GM12872 (cell line): Measurements from ENCODE around the gene FSIP1.

Experiments used
- CTCF ChIP-seq: IDR thresholded peaks from 3 replicates; pipeline ENCODE4 v1.5.1; 2011; ENCODE audit warnings: low read depth, mild to moderate bottlenecking, low read length, moderate library complexity; ENCODE audit not compliant: insufficient read depth

The FSIP1 gene

GRCh38 chr15:39608185-39609139 lies 174.2 kb downstream of the FSIP1 start:
- TF ChIP-seq CTCF: no peak

DNA sequence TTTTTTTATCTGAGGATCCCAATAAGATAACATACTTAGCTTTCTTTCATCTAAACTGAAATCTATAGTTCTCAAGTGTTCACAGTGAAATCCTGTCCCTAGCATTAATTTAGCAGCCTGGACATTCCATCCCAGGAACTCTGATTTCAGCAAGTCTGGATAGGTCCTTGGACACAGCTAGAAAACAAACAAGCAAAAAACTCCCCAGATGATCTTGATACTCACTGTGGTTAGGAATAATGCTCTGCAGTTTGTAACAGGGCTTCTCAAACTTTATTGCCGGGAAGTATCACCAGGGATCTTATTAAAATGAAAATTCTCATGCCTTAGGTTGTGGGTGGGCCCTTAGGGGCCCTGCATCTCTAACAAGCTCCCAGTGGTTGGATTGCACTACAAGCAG lies 177.5 kb downstream of the FSIP1 start:
- TF ChIP-seq CTCF: no peak

DNA sequence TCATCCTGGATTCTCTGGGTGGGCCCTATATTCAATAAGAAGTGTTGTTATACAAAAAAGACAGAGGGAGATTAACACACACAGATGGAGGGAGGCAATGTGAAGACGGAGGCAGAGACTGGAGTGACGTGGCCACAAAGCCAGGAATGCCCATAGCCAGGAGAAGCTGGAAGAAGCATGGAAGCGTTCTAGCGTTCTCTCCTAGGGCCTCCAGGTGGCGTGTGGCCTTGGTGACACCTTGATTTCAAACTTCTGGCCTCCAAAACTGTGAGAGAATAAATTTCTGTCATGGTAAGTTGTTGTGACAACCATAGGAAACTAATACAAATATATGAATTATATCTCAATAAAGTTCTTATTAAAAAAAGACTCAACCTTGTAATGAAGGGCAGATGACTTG lies 180.5 kb downstream of the FSIP1 start:
- TF ChIP-seq CTCF: peak; percentile 17; the same call in 1 of the 3 replicates

GRCh38 chr15:39599871-39600270 lies 182.8 kb downstream of the FSIP1 start:
- no peak for TF ChIP-seq CTCF

GRCh38 chr15:39598958-39599845 lies 183.4 kb downstream of the FSIP1 start:
- no peak for TF ChIP-seq CTCF

DNA sequence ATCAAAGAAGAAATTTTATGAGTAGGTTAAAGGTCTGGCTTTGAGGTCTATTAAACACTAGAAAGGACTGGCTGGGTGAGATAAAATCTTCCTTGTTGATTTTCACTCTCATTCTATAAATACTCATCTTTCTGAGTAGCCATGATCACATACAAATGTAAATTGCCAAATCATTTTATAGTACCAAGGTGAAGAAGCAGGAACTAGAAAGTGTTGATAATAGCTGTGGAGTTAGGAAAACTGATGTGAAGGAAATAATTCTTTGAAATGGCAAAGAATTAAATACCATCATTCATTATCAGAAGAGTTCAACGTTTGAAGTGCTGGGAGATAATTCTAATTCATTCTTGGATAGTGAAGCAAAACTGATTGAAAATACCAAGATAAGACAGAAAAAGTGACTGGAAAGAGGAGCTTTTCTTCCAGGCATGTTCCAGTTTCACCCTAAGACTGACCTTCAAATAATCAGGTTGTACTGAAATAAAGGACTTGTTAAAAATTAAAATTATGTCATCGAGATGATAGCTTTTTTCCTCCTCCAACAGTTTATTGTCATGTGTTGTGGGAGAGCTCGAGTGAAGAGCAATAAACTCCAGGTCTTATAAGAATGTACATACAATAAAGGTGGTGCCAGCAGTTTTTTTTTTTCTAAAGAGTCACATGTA lies 184.3 kb downstream of the FSIP1 start:
- TF ChIP-seq CTCF: no peak
